NCI-H128 (cell line): ENCODE measurements around the gene PTPRR.

ENCODE experiments used
- DNase-seq: peaks from one replicate; lab custom pipeline; 2025; ENCODE audit not compliant: unreplicated experiment; lab: John Stamatoyannopoulos, UW

PTPRR gene

DNA sequence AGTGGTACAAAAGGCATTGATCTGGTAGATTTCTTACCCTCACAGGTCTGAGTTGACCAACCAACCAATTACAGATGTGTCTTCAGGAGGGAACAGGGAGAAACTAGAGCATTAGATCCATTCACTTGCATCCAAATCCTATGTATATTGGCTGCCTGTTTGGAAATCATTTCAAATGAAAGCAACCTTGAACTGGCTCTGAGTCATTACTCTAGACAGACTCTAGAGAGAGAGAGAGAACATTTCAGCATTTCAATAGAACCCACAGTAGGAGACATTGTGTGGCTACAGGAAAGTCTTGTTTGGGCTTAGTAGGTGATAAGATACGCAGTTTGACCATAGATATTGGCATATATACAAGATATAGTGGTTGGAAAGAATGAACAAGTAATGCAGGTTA, 114.5 kb downstream of the PTPRR start:
- DNase-seq = no peak

- no peak for DNase-seq
Observed at GRCh38 chr12:70798016-70798783, 122.3 kb downstream of the PTPRR start.

GRCh38 chr12:70796989-70797388, 123.5 kb downstream of the PTPRR start:
- no peak for DNase-seq

DNA sequence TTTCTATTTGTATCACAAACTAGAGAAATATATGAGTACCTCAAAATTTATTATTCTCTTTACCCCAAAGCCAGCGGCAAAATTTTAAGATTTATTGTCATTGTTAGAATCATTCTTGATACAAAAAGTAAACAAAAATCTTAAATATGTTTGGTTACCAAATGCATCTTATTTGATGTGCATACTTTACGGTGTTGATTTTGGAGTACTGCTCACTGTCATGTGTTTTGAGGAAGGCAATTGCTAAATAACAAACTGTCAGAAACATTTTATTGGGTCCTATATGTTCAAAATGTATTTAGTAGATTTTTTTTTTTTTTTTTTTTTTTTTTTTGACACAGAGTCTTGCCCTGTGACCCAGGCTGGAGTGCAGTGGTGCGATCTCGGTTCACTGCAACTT, 124.9 kb downstream of the PTPRR start:
- no peak for DNase-seq

GRCh38 chr12:70794131-70794530, 126.4 kb downstream of the PTPRR start:
- DNase-seq = no peak

DNA sequence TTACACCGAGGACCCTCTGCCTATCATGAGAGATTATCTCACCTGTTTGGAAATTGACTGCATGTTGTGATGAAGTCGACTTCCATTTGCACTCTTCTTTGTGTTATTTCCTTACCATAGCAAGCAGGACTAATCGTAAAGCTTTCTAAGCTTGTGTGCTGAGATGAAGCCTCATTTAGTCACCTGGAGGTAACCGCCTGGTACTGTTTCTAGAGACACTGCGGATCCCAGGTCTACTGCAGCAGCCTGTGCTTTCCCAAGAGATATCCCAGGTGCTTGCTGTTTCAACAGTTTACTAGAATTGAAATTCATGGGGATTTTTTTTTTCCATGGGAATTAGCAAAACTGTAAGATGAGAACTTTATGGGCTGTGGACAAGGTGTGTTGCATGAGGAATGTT, 131.8 kb downstream of the PTPRR start:
- no peak for DNase-seq

- DNase-seq = no peak
Observed at GRCh38 chr12:70787612-70788011, 132.9 kb downstream of the PTPRR start.

GRCh38 chr12:70785896-70786295, 134.6 kb downstream of the PTPRR start:
- no peak for DNase-seq

DNA sequence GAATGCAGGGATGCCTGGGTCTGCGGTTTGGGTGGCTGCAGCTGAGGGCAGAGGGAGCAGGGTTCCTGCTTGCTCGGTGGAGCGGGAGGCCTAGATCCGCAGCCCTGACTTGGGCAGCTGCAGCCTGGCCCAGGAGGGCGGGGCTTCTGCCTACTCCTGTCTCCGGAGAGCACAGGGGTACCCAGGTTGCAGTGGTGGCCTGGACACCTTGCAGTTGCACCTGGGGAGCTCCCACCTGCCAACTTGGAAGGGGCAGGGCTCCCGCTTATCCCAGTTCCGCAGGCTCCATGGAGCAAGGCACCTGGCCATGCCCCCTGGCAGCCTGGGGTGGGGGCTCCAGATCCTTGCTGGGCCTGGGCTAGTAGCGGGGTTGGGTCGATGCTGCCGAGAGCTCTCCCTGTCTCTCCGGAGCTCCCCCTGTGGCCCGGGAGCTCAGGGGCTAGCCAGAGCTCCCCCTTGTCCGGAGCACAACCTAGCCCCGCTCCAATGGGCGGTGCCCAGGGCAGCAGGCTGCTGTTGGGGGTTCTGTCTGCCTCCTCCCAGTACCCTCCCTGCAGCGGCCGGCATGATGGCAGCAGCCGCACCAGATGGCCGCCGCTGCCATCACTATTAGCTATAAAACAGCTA, 136.4 kb downstream of the PTPRR start:
- DNase-seq = no peak

- DNase-seq = no peak
Observed at GRCh38 chr12:70783455-70783854, 137.1 kb downstream of the PTPRR start.

GRCh38 chr12:70779250-70779649, 141.3 kb downstream of the PTPRR start:
- no peak for DNase-seq

- DNase-seq = no peak
Observed at GRCh38 chr12:70774055-70774454, 146.5 kb downstream of the PTPRR start.

GRCh38 chr12:70772836-70773235, 147.7 kb downstream of the PTPRR start:
- no peak for DNase-seq

- DNase-seq = no peak
Observed at GRCh38 chr12:70771581-70771980, 149.0 kb downstream of the PTPRR start.

- DNase-seq = no peak
Observed at GRCh38 chr12:70763666-70764065, 156.9 kb downstream of the PTPRR start.

GRCh38 chr12:70762000-70762399, 158.5 kb downstream of the PTPRR start:
- DNase-seq = no peak

DNA sequence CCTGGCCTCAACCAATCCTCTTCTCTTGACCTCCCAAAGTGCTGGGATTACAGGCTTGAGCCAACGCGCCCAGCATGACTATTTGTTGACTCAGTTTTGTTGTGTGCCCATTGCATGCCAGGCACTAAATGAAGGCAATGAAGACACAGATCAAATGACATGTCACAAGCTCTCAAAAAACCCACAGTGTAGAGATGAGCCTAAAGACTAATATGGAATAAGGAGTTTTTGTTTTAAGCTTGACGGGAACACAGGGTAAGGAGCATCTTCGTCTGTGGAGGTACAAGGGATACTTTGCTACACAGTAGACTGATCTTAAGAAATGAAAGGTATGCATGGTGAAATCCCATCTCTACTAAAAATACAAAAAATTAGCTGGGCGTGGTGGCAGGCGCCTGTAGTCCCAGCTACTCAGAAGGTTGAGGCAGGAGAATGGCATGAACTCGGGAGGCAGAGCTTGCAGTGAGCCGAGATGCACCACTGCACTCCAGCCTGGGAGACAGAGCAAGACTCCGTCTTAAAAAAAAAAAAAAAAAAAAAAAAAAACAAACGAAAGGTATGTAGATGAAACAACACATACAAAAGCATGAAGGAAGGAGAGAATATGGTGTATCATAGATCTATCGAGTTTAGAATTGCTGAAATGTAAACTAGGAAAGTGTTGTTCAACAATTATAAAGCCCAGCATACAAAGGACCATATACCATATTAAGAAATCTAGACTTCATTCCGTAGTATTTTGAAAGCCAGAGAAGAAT, 161.2 kb downstream of the PTPRR start:
- DNase-seq = no peak

DNA sequence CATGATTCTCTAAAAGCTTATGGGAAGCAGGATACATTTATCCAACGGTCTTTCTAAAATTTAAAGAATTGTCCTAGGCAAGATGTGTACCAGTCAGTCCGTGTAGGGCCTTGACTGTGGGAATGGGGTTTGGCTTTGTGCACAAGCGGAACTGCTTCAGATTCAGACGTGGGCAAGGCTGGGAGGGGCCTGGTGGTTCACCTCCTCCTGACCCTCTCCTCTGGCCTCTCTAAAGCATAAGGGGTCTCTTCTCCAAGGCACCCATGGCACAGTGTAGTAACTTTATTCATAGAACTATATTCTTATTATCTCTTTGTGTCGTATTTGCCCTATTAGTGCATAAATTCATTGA, 162.1 kb downstream of the PTPRR start:
- no peak for DNase-seq

DNA sequence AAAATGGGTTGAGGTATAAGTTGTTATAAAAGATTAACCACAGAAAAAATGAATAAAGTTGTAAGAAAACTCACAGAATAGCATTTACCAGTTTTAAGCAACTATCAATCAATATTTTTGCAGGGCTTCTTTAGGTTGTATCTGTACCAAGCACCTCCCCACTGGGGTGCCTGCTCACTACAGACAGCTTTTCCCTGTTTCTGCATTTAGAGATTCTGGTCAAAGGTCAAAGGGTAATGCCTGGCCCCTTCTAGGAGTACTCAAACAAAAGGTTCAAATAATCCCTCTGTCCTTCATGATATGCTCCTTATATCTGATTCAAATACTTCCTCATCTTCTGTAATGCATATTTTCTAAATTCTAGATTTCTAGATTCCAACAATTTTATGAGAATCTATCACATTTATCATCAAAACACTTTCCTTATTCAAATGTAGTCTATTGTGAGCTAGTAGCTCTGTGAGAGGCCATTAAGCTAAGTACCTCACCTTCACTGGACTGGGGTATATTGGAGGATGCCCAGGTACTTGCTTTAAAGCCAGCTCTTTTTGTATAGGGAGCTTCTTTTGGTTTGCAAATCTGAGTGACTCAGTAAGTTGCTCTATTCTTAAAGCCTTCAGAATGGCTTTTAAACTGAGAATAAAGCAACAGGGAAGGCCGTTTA, 162.6 kb downstream of the PTPRR start:
- no peak for DNase-seq

DNA sequence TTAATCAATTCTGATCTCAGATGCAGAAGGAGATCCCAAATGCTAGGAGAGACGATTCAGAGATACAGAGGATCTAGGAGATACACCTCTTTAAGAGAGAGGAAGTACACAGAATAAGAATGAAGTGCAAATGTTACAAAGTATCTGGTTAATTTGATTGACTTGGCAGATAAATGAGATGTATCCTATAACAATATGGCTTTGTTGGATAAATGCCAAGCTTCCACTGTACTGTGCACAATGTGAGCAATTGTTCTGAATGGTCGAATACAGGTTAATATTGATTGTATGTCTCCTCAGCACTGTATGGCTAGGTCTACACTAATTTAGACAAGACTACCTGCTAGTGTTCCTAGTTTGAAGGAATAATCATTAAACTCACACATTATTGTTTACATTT, 163.7 kb downstream of the PTPRR start:
- DNase-seq = no peak

- no peak for DNase-seq
Observed at GRCh38 chr12:70756118-70756517, 164.4 kb downstream of the PTPRR start.

DNA sequence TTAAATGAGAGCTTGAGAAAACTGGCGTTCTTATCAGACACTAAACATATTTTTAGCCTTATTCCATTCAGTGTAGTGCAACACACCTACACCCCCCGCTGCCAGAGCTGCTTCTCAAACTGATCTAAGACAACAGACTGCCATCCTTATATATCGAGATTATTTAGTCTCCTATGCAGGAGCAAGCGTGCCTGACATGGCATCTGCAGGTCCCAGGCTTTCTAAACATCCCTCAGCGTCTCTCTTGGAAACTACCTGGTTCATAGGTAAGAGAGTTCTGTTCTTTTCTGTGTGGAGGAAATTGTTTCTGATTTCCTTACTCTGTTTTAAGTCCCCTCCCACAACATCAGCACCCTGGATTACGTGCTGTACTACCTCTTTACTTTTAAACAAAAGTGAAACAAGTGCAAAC, 166.2 kb downstream of the PTPRR start:
- DNase-seq = no peak
